ENCODE data around the gene OR10A3.

GRCh38 chr11:7904917-7905316, 36.6 kb downstream of the OR10A3 start:
- TF ChIP-seq CTCF (IDR thresholded peaks at IDR 0.05) (peak in 1 of 4 donors; percentile 4), POLR2A (IDR thresholded peaks at IDR 0.05) (no peak)

All from right lobe of liver (tissue), 4 donors.